GM12878 (cell line): ENCODE data around the gene CCDC177. TPM values are rescaled to one million over a fixed set of nuclear protein-coding genes. Genes with fewer than 3 reads are reported as not detected.

ENCODE experiments used
- ATAC-seq: fragments of 200-7000 bp; cut with Tn5 transposase; 3 replicates; pipeline ENCODE4 v1.9.1; 2020; ENCODE audit warnings: mild to moderate bottlenecking, moderate library complexity
- BruUV-seq: library from RNA; stranded (reverse); fragments of 400-500 nt; replicated peaks from 2 replicates; lab custom pipeline; 2021; lab: Mats Ljungman, UMichigan
- CTCF ChIA-PET: fragments of 300-600 bp; sonication (Branson Sonifier 250); formaldehyde crosslinking; extraction: SDS; loops from one replicate; lab custom pipeline; 2021; ENCODE audit warnings: inconsistent platforms; lab: Yijun Ruan, JAX
- POLR2A ChIA-PET: fragments of 350-600 bp; formaldehyde crosslinking; extraction: SDS; loops from one replicate; lab custom pipeline; 2021; ENCODE audit warnings: inconsistent platforms; lab: Charles Lee
- RAD21 ChIA-PET: fragments of 300-600 bp; sonication (Branson Sonifier 250); formaldehyde crosslinking; loops from one replicate; lab custom pipeline; 2023; ENCODE audit warnings: antibody characterized with exemption; ENCODE audit not compliant: unreplicated experiment; lab: Charles Lee
- SMC1A ChIA-PET: fragments of 300-600 bp; sonication (Branson Sonifier 250); formaldehyde crosslinking; loops from one replicate; lab custom pipeline; 2023; ENCODE audit not compliant: unreplicated experiment, uncharacterized antibody; lab: Charles Lee
- DNase-seq: peaks from one replicate; pipeline ENCODE4 v3.0.0-alpha.2; 2011; ENCODE audit warnings: low read depth, low spot score
- FAIRE-seq: peaks from 3 replicates; lab custom pipeline; 2011; peaks lifted over from hg19 to GRCh38; lab: Jason Lieb, UNC
- H2AFZ ChIP-seq: 2 replicates; pipeline ENCODE4 v1.6.0; 2011; ENCODE audit warnings: low read depth, low read length, control low read depth; ENCODE audit not compliant: control insufficient read depth
- H3K27ac ChIP-seq: 2 replicates; pipeline ENCODE4 v1.5.1; 2011; ENCODE audit warnings: control low read depth; ENCODE audit not compliant: control insufficient read depth, insufficient read depth
- H3K27me3 ChIP-seq, 2 experiments: replicated peaks in 1 of 2; 2 replicates each; pipeline versions ENCODE4 v1.6.0 to v1.6.1; 2011; ENCODE audit warnings: low read length in 1 of 2; ENCODE audit not compliant: control insufficient read depth in 2 of 2, insufficient read depth in 2 of 2
- H3K36me3 ChIP-seq, 2 experiments: 2 replicates each; pipeline ENCODE4 v1.5.1; 2011; ENCODE audit warnings: low read length in 1 of 2; ENCODE audit not compliant: control insufficient read depth in 2 of 2, insufficient read depth in 2 of 2
- H3K4me1 ChIP-seq: 2 replicates; pipeline ENCODE4 v1.6.1; 2011; ENCODE audit warnings: mild to moderate bottlenecking, low read length, moderate library complexity, mixed read lengths; ENCODE audit not compliant: control insufficient read depth, insufficient read depth
- H3K4me2 ChIP-seq: 2 replicates; pipeline ENCODE4 v1.6.0; 2011; ENCODE audit warnings: control low read depth; ENCODE audit not compliant: control insufficient read depth, insufficient read depth
- H3K4me3 ChIP-seq: fragments of 200-600 bp; sonication (generic); 2 replicates; pipeline ENCODE4 v1.5.1; 2016
- H3K79me2 ChIP-seq: 2 replicates; pipeline ENCODE4 v1.6.0; 2011; ENCODE audit warnings: low read length; ENCODE audit not compliant: control insufficient read depth, insufficient read depth
- H3K9ac ChIP-seq: 2 replicates; pipeline ENCODE4 v1.8.0; 2011; ENCODE audit warnings: low read length, control low read depth, mixed read lengths; ENCODE audit not compliant: control insufficient read depth, insufficient read depth
- H3K9me3 ChIP-seq: replicated peaks from 3 replicates; pipeline ENCODE4 v1.5.1; 2011; ENCODE audit warnings: mild to moderate bottlenecking, low read length; ENCODE audit not compliant: control insufficient read depth, insufficient read depth
- H4K20me1 ChIP-seq: 2 replicates; pipeline ENCODE4 v1.6.0; 2011; ENCODE audit not compliant: control insufficient read depth, insufficient read depth
- CEBPB ChIP-seq, 2 experiments: fragments of 150-350 bp in 1 of 2; IDR thresholded peaks; 2 replicates each; pipeline ENCODE4 v1.6.1; 2012 to 2014; ENCODE audit warnings: low read depth in 2 of 2, low read length in 2 of 2, borderline replicate concordance in 1 of 2, inconsistent platforms in 1 of 2
- GABPA ChIP-seq: IDR thresholded peaks from 2 replicates; pipeline ENCODE4 v1.6.1; 2014; ENCODE audit warnings: antibody characterized with exemption, low read depth, mild to moderate bottlenecking, inconsistent platforms
- SIX5 ChIP-seq: IDR thresholded peaks from 2 replicates; pipeline ENCODE4 v1.6.1; 2011; ENCODE audit warnings: mild to moderate bottlenecking, low read depth, low read length, moderate library complexity; ENCODE audit not compliant: severe bottlenecking
- SMAD1 ChIP-seq: fragments of 450-650 bp; IDR thresholded peaks from 2 replicates; pipeline ENCODE4 v1.6.1; 2018; ENCODE audit warnings: mild to moderate bottlenecking, low read depth; ENCODE audit not compliant: partially characterized antibody
- SMARCA5 ChIP-seq: fragments of 450-650 bp; IDR thresholded peaks from 2 replicates; pipeline ENCODE4 v1.6.1; 2017; ENCODE audit warnings: mild to moderate bottlenecking
- WGBS: methylation state at CpG from one replicate; pipeline ENCODE4 v1.1.6; 2016; ENCODE audit warnings: low lambda C conversion rate; ENCODE audit not compliant: insufficient replicate concordance, insufficient coverage; ENCODE audit errors: missing lambda C conversion rate; 5-methylcytosine and 5-hydroxymethylcytosine counted together
- in situ Hi-C: fragments of 300-500 bp; cut with MboI; formaldehyde crosslinking; loops from 9 replicates; pipeline ENCODE4 v1.14.3; 2018; ENCODE audit warnings: mixed read lengths
- intact Hi-C: fragments of 100-400 bp; cut with micrococcal nuclease; formaldehyde crosslinking; loops from one replicate; pipeline ENCODE4 v1.14.2; 2022; ENCODE audit not compliant: unreplicated experiment
- polyA plus RNA-seq, 11 experiments: library from polyadenylated mRNA; depleted of rRNA in 4 of 11; unstranded in 6 of 11; stranded (reverse) in 5 of 11; fragments of >200 nt; fragmentation: Nextera tagmentation in 4 of 11; fragmentation: Illumina TruSeq in 1 of 11; extraction: Ambion mirVana in 4 of 11; extraction: Trizol in 1 of 11; gene quantifications; 1 replicate in 1 of 11; 2 replicates in 10 of 11; pipeline versions ENCODE4 v1.2.1 to v1.2.3, GENCODE V29; 2011 to 2016; ENCODE audit warnings: inconsistent platforms in 2 of 11, missing spikeins in 2 of 11, low read depth in 1 of 11
- total RNA-seq, 4 experiments: library from RNA; depleted of rRNA in 3 of 4; stranded (reverse); fragments of >200 nt in 3 of 4; fragmentation: Illumina TruSeq in 1 of 4; extraction: Trizol in 1 of 4; gene quantifications; 2 replicates each; pipeline versions ENCODE4 v1.2.1 to v1.2.3, GENCODE V29; 2013 to 2021
- TF ChIP-seq, protein P1 (sequence below), 3 experiments: IDR thresholded peaks in 2 of 3; conservative IDR thresholded peaks in 1 of 3; 2 replicates each; pipeline ENCODE4 v1.5.1; 2011; ENCODE audit warnings: low read depth in 3 of 3, low read length in 3 of 3, mild to moderate bottlenecking in 3 of 3, control low read depth in 2 of 3, moderate library complexity in 2 of 3, inconsistent platforms in 1 of 3, mixed read lengths in 1 of 3; ENCODE audit not compliant: control insufficient read depth in 2 of 3, insufficient read depth in 1 of 3; ENCODE audit errors: extremely low read depth in 1 of 3

Gene CCDC177
- total and polyA plus RNA-seq, 10 of the 15 experiments (the other 5 are each of a cell fraction or from before 2014, with no cell fraction given), result not detected

DNA sequence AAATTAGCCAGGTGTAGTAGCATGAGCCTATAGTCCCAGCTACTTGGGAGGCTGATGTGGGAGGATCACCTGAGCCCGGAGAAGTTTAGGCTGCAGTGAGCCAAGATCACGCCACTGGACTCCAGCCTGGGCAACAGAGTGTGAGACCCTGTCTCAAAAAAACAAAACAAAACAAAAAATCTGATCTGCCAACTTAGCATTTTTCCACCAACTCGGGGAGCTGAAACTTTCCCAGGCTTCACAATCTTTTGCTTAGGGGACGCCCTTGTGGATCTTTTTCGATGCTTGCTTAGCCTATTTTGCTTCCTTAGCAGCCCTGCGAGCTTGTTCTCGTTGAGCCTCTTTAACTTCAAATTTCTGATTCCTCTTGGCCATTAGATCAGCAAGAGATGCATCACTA is 13.8 kb downstream of the CCDC177 start:
- ChIA-PET SMC1A (no interaction called here), RAD21 (no interaction called here), POLR2A (no interaction called here), CTCF (interaction anchor here (0.7 to 1.9 kb wide), 4 partner anchors 13 to 83 kb away, joined by 3 to 6 read pairs (median 4); partner anchors contain the start of gene CCDC177)
- no peaks in the 10 kb centered on the region for H3K79me2 ChIP-seq
- H3K27ac ChIP-seq, result no peak overlapping the region
- in situ Hi-C loops (no loop called here), intact Hi-C loops (no loop called here)
- H2AFZ ChIP-seq, result no peak overlapping the region
- no peaks in the 10 kb centered on the region for H3K9me3 ChIP-seq
- peaks cover 0 to 3% of the 10 kb centered on the region in 2 experiments; a peak in 3 of 4 replicates for H3K27me3 ChIP-seq
- 25% methylated on average over 7 of the region's 7 CpGs for WGBS
- ATAC-seq (no peak), FAIRE-seq (no peak), DNase-seq (no peak)
- H3K36me3 ChIP-seq, result no peaks in the 10 kb centered on the region
- no peak for TF ChIP-seq SIX5
- no peaks in the 10 kb centered on the region for H3K4me1 ChIP-seq
- H4K20me1 ChIP-seq, result no peaks in the 10 kb centered on the region
- no peak overlapping the region for H3K4me3 ChIP-seq
- no TSS peak for BruUV-seq
- H3K9ac ChIP-seq, result no peak overlapping the region
- H3K4me2 ChIP-seq, result no peak overlapping the region

DNA sequence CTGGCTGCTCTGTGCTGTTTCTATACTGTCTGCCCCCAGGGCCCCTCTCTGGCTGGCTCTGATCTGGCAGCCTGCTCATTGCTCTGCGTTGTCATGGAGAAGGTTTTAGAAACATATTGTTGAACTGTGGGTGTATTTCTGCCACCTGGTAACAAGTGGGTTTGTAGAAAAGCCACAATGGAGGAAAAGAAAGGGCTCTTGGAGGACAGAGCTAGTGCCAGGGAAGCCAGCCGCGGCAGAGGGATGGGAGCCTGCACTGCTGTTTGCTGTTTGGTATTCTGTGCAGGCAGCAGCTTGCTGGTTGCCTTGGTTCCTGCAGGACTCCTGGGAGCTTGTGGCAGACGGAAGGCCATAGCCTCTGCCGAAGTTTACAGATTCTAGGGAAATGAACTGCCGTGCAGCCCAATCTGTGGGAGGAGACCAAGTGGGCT is 15.1 kb downstream of the CCDC177 start:
- in situ Hi-C loops, result no loop called here
- no peak overlapping the region for H2AFZ ChIP-seq
- H3K36me3 ChIP-seq, result no peaks in the 10 kb centered on the region
- CTCF ChIA-PET, result interaction anchor here (1.0 to 1.9 kb wide), 2 partner anchors 15 to 21 kb away, joined by 4 to 6 read pairs; partner anchors contain the start of gene CCDC177
- intact Hi-C loops, result no loop called here
- H3K9ac ChIP-seq, result no peak overlapping the region
- H3K27ac ChIP-seq, result no peak overlapping the region
- no peak overlapping the region for H3K4me2 ChIP-seq
- FAIRE-seq (no peak), DNase-seq (no peak), ATAC-seq (no peak)
- TF ChIP-seq CEBPB (IDR thresholded peaks at IDR 0.05; ENCODE audit: borderline replicate concordance in 1 of 2, low read depth in 2 of 2, low read length in 2 of 2), result no peak
- TF ChIP-seq GABPA, result no peak
- no peak for TF ChIP-seq SMARCA5
- no peak for TF ChIP-seq SMAD1
- TF ChIP-seq, protein P1, sequence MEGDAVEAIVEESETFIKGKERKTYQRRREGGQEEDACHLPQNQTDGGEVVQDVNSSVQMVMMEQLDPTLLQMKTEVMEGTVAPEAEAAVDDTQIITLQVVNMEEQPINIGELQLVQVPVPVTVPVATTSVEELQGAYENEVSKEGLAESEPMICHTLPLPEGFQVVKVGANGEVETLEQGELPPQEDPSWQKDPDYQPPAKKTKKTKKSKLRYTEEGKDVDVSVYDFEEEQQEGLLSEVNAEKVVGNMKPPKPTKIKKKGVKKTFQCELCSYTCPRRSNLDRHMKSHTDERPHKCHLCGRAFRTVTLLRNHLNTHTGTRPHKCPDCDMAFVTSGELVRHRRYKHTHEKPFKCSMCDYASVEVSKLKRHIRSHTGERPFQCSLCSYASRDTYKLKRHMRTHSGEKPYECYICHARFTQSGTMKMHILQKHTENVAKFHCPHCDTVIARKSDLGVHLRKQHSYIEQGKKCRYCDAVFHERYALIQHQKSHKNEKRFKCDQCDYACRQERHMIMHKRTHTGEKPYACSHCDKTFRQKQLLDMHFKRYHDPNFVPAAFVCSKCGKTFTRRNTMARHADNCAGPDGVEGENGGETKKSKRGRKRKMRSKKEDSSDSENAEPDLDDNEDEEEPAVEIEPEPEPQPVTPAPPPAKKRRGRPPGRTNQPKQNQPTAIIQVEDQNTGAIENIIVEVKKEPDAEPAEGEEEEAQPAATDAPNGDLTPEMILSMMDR (IDR thresholded peaks at IDR 0.05 in 2 of 3, conservative IDR thresholded peaks at IDR 0.05 in 1 of 3; ENCODE audit: control insufficient read depth in 2 of 3, extremely low read depth in 1 of 3, insufficient read depth in 1 of 3, low read depth in 3 of 3, low read length in 3 of 3), result no peak
- no TSS peak for BruUV-seq
- SMC1A ChIA-PET, result no interaction called here
- RAD21 ChIA-PET, result interaction anchor here (0.6 kb wide), 1 partner anchor 321 kb away, joined by 3 read pairs; no protein-coding TSS in a partner anchor
- no peaks in the 10 kb centered on the region for H4K20me1 ChIP-seq
- H3K79me2 ChIP-seq, result no peaks in the 10 kb centered on the region
- H3K4me3 ChIP-seq, result no peak overlapping the region
- H3K4me1 ChIP-seq, result no peaks in the 10 kb centered on the region
- 34% methylated on average over 6 of the region's 6 CpGs for WGBS
- POLR2A ChIA-PET, result no interaction called here
- no peaks in the 10 kb centered on the region for H3K9me3 ChIP-seq
- H3K27me3 ChIP-seq, result peaks cover 0 to 1% of the 10 kb centered on the region in 2 experiments; a peak in 2 of 4 replicates
